GM19467 (cell line): ENCODE measurements around the gene OR51B2.
"Not testable (repeated sequence)": the region's sequence is repeated elsewhere in the genome, so short reads cannot be mapped to it uniquely, and the experiment has no call there.

Experiments used
- ATAC-seq: cut with Tn5 transposase; IDR thresholded peaks from one replicate; pipeline ENCODE4 v1.9.1; 2021; ENCODE audit warnings: mild to moderate bottlenecking, moderate library complexity; ENCODE audit not compliant: unreplicated experiment

The OR51B2 gene

DNA sequence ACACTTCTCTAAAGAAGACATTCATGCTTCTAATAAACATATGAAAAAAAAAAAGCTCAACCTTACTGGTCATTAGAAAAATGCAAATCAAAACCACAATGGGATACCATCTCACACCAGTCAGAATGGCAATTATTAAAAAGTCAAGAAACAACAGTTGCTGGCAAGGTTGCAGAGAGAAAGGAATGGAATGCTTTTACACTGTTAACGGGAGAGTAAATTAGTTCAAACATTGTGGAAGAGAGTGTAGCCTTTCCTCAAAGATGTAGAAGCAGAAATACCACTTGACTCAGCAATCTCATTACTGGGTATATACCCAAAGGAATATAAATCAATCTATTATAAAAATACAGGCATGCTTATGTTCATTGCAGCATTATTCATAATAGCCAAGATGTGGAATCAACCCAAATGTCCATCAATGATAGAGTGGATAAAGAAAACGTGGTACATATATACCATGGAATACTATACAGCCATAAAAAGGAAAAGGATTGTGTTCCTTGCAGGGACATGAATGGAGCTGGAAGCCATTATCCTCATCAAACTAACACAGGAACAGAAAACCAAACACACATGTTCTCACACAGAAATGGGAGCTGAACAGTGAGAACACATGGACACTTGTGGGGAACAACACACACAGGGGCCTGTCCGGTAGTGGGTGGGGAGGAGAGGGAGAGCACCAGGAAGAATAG is 10.6 kb downstream of the OR51B2 start:
- not testable (repeated sequence) for ATAC-seq

DNA sequence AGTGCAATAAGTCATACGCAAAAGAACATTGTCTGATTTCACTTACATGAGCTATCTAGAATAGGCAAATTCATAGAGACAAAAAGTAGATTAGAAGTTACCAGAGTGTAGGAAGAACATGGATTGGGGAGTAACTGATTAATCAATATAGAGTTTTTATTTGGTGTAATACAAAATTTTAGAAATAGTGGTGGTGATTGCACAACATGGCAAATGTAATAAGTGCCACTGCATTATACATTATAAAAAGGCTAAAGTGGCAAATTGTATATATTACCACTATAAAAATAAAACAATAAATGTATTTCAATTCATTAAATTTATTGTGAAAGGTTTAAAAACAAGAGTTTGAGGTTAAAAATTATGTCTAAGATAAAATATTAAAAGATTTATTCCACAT is 13.7 kb downstream of the OR51B2 start:
- no peak for ATAC-seq

DNA sequence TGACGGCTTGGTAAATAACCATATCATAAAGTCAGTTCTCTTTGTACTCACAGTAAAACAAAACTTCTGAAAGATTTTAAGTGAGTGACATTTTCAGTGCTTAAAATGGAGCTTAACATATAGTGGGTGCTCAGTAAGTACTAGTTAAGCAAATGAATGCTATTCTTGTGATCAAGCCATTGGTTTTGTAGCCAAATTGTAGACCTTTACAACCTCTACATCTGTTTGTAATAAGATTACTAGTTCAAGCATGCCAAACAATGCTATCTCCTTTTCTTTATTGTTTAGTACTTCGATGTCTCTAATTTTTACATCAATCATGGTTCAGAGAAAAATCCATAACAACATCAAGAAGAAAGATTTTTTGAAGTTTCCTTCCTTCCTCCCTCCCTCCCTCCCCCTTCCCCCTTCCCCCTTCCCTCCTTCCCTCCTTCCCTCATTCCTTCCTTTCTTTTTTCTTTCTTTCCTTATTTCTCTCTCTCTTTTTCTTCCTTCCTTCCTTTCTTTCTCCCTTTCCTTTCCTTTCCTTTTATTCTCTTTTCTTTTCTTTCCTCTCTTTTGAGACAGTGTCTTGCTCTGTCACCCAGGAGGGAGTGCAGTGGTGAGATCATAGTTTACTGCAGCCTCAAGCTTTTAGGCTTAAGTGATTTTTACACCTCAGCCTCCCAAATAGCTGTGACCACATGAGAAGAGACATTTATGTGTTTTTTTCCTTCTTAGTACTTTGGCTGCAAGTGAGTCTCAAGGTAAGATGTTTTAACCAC is 16.7 kb downstream of the OR51B2 start:
- ATAC-seq = no peak

DNA sequence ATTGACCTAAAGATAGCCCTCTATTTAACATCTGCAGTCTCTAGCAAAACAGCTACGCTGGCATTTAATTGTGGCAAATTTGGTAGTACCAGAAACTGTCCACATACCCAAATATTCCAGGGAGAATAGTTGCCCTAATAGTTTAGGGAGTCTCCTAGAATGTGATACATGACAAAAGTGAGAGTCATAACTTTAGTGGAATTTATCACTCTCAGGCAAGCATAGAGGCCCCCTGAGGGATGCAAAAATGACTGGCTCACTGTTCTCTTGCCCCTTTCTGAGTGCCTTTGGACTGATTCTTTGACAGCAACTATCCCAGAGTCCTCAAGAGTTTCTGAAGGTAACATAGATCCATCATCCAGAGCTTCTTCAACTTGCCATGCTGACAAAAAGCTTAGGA is 20.1 kb downstream of the OR51B2 start:
- ATAC-seq = no peak

DNA sequence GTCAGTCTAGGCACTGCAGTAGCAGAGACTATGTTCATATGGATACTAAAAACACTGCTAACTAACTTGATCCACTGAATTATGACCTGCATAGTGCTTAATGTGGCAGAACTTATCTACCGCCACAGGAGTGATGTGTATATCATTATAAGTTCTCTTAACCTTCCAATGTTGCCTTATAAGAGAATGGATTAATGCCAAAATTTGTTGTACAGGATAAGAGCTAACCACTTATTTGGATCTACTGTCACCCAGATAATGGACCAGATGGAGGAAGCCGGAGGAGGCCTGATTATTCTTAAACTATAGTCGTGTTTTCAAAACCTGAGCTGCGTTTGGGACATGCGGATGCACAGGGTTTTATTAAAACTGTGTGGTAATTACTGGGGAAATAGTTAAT is 20.5 kb downstream of the OR51B2 start:
- no peak for ATAC-seq

DNA sequence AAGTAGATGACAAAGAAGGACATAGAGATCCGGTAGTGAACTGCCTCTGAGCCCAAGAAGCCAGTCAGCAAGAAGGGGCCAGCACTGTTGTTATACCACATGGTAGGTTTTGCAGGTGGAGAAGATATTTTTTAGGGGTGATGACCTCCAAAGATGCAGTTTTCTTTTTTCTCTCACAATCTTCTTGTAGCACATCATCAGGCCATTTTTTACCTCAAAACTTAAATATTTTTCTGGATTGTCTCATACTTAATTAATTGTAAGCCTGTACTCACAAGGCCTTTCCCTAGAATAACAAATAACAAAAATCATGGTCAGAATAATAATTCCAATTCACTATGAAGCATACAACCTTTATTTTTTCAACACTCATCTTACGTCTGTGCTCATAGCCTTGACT is 22.3 kb downstream of the OR51B2 start, which contains the start of gene OR51B4:
OR51B4 (minus strand) TSS at position 101 of the 400 bp plus-strand sequence; CDS start at position 101, 0 bp downstream.
- ATAC-seq = no peak

DNA sequence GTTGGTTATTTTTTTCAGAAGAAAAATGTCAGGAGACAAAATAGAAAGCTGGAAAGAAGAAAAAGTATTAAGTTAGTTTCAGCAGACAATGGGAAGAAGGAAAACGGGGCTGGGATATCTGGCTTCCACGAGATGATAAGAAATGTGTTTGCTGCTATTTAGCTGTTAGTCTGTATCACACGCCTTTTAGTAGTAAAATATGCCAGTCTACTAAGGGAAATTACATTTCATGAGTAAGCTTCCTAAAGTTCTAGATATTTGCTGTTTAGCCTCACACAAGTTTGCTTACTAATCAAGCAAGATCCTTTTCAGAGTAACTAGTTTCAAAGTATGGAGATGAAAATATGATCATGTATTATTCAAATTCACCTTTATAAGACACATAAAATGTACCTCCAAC is 23.8 kb downstream of the OR51B2 start:
- ATAC-seq = no peak

DNA sequence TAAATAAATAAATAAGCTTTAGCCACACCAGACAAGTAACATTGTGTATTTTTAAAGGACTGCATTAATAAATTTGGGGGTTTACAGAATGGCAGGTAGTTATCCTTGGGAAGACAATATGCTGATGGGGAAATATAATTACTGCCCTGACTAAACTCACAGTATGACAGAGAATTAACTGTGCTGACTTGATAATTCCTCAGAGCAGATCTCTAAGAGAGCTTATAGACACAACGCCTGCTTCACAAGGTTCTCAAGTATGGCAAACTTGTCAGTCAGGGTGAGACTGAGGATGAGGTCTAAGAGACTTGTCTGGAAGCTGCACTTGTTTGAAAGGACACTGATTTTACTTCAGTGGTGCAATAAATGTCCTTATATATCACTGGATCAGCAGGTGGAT is 25.6 kb downstream of the OR51B2 start:
- ATAC-seq = no peak

DNA sequence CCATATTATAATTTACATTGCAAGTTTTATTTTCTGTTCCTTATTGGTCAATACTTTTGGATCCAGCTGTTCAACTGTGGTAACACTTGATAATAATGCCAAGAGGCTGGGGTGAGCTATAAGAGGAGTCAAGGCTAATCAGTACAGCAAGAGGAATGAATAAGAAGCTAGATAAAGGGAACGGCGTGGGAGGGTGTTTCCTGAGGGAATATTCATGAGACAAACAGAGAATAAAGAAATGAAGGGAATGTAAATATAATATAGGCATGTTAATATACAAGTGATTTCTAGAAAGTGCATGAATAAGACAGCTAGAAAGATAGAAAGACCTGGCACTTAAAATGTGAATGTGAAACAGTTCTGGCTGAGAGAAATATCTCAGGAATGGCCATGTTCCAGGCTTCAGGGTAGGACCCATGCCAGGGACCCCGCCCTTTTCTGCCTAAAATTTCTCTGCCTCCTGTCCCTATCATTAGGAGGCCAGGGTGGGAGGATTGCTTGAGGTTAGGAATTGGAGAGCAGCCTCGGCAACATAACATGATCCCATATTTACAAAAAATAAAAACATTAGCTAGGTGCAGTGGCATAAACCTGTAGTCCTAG is 26.3 kb downstream of the OR51B2 start:
- ATAC-seq = no peak

DNA sequence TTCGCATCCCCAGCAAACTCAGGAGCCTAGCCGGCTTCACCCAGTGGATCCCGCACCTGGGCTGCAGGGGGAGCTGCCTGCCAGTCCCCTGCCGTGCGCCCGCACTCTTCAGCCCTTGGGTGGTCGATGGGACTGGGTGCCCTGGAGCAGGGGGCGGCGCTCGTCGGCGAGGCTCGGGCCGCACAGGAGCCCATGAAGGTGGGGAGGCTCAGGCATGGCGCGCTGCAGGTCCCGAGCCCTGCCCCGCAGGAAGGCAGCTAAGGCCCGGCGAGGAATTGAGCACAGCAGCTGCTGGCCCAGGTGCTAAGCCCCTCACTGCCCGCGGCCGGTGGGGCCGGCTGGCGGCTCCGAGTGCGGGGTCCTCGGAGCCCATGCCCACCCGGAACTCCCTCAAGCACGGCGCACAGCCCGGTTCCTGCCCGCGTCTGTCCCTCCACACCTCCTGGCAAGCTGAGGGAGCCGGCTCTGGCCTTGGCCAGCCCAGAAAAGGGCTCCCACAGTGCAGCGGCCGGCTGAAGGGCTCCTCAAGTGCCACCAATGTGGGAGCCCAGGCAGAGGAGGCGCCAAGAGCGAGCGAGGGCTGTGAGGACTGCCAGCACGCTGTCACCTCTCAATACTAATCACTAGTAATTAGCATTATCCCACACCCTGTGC is 29.6 kb downstream of the OR51B2 start:
- not testable (repeated sequence) for ATAC-seq

DNA sequence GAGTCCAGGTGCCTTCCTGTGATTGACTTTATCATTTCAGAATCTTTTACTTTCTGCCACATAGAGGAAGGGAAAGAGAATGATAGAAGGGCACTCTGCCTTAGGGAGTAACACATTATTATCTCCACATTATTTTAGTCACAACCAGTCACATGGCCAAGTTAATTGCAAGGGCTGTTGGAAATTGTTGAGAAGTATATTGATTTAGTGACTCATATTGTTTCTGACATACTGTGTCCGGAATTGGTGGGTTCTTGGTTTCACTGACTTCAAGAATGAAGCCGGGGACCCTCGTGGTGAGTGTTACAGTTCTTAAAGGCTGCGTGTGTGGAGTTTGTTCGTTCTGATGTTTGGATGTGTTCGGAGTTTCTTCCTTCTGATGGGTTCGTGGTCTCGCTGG is 31.1 kb downstream of the OR51B2 start:
- ATAC-seq = no peak

DNA sequence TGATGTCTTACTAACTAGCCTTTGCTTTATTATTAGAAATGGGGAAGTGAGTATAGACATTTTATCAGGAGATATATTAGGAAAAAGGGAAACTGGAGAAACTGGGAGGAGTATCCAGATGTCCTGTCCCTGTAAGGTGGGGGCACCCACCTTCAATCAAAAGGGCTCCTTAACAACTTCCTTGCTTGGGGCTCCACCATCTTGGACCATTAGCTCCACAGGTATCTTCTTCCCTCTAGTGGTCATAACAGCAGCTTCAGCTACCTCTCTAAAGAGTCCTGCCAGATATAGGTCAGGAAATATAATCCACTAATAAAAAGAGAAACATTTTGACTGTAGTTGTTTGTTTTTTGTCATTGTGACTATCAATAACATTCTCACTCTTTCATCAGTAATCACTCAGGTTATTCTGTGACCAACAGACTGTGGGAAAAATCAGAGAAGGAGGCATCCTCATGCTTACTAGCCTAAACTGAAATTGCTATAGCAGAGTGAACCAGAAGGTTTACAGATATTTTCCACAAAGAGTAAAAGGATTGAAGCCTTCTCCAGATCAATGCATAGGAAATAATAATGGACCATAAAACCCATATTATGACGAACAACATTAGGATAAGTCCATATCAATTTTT is 32.8 kb downstream of the OR51B2 start:
- peak; percentile 91 for ATAC-seq

DNA sequence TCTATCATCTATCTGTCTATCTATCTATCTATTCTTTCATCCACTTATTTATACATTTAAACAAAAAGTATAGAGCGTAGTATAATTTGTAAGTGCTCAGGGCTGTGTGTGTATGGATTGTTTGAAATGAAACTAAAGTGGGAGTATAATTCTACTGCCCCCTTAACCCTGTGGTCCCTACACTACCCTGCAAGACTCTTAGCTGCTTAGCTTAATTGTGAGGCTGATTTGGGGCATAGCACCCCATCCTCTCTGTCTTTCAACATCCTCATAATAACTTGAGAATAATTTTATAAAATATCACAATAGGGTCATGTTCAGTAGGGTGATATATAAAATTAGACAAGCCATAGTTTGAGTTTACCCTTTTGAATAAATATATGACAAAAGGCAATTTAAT is 34.0 kb downstream of the OR51B2 start:
- ATAC-seq = no peak

DNA sequence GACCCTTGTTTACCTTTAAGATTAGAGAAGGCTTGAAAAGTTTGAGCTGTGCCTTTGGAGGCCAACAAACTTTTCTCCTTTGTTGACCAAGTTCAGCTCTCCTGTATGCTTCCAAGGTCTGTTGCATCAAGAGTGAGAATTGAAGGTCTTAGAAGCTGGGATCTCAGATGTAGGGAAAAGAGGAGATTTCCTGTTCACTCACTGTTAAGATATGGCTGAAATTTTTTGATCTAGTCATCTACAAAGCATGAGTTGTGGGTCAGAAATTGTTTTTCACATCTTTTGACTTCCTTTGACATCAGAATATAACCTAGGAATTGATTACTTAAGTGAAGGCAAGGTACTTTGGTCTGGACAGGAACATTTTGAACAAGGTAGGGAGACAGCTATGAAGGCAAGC is 34.4 kb downstream of the OR51B2 start:
- ATAC-seq = no peak

DNA sequence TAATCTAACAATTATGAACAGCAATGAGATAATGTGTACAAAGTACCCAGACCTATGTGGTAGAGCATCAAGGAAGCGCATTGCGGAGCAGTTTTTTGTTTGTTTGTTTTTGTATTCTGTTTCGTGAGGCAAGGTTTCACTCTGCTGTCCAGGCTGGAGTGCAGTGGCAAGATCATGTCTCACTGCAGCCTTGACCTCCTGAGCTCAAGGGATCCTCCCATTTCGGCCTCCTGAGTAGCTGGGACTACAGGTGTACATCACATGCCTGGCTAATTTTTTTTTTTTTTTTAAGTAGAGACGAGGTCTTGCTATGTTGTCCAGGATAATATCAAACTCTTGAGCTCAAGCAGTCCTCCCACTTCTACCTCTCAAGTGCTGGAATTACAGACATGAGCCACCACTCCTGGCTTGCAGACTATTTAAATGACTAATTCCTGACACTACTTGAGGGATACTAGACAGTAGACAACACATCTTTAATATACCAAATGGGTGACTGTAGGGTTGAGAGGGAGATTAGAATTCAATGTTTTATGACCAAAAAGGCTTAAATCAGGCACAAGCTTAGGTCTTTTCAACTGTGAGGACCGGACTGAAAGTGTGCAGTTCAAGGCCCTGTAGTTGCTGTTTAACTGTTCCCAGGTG is 35.1 kb downstream of the OR51B2 start:
- no peak for ATAC-seq

DNA sequence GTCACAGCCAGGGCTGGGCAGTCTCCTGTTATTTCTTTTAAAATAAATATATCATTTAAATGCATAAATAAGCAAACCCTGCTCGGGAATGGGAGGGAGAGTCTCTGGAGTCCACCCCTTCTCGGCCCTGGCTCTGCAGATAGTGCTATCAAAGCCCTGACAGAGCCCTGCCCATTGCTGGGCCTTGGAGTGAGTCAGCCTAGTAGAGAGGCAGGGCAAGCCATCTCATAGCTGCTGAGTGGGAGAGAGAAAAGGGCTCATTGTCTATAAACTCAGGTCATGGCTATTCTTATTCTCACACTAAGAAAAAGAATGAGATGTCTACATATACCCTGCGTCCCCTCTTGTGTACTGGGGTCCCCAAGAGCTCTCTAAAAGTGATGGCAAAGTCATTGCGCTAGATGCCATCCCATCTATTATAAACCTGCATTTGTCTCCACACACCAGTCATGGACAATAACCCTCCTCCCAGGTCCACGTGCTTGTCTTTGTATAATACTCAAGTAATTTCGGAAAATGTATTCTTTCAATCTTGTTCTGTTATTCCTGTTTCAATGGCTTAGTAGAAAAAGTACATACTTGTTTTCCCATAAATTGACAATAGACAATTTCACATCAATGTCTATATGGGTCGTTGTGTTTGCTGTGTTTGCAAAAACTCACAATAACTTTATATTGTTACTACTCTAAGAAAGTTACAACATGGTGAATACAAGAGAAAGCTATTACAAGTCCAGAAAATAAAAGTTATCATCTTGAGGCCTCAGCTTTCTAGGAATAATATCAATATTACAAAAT is 35.8 kb downstream of the OR51B2 start:
- no peak for ATAC-seq

DNA sequence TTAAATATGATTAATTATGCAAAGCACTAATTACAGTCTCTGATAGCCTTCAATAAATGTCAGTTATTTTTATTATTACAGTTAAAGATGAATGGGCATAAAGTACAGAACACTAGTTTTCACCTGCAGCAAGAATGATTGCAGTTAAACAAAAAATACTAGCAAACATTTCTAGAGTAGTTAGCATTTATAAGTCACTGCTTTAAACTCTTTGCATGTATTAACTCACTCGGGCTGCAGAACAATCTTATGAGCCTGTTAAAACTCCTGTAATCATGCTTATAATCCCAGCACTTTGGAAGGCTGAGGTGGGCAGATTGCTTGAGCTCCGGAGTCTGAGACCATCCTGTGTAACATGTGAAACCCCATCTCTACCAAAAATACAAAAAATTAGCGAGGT is 37.2 kb downstream of the OR51B2 start:
- ATAC-seq = no peak

DNA sequence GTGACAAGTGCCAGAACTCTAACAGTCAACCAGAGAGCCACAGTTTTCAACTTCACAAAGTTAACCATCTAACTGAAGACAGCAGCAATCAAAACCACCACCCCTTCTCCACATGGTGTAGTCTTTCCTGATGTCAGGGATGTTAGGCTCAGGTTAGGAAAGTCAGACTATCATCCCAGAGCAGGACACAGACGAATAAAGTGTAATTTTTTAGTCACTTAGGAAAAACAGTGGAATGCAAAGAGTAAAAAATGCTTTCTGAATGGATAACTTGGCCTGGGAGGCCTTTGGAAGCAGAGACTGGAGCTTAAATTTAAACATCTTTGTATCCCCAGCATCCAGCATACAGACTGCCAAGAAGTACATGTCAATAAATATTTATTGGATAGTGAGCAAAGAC is 37.7 kb downstream of the OR51B2 start:
- no peak for ATAC-seq

DNA sequence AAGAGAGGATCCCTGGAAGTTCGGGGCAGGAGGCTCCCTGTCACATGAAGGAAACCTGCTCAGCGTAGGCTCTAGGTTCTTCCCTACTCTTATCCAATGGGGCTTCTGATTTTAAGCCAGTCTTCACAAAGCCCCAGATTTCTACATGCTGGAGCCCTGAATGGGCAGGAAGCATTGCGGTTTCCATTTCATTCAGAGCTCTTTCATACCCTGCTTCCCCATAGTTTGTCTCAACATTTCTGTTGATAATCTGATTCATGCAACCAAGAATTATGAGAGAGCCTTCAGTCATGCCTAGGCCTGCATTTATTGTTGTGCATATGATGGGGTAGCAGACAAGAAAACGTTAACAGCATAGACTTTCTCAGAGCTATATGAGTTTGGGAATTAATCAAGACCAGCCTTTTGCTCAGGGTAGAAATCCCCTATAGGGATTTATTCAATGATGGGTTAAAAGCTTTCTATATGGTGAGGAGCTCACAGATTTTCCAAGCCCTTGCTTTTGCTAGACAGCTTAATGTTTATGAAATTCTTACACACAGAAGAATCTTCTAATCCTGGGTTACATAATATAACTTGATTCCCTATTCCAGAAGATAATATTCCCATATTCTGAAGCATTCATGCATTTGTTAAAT is 38.3 kb downstream of the OR51B2 start:
- no peak for ATAC-seq
